Caco-2 (cell line): ENCODE data around the gene SULT1A1. TPM values are rescaled to one million over a fixed set of nuclear protein-coding genes. Genes with fewer than 3 reads are reported as not detected.

ENCODE experiments used
- BruUV-seq: library from RNA; stranded (reverse); fragments of 400-500 nt; replicated peaks from 2 replicates; lab custom pipeline; 2021; lab: Mats Ljungman, UMichigan
- CTCF ChIA-PET: fragments of 300-600 bp; sonication (Branson Sonifier 250); formaldehyde crosslinking; loops from one replicate; lab custom pipeline; 2022; ENCODE audit warnings: antibody characterized with exemption; lab: Charles Lee
- POLR2A ChIA-PET: fragments of 300-600 bp; sonication (Branson Sonifier 250); formaldehyde crosslinking; loops from one replicate; lab custom pipeline; 2022; ENCODE audit warnings: antibody characterized with exemption; lab: Charles Lee
- DNase-seq, 2 experiments: peaks; one replicate each; pipeline versions ENCODE4 v3.0.0 to v3.0.0-alpha.2; 2020 to 2022
- H3K27me3 ChIP-seq: replicated peaks from 2 replicates; pipeline ENCODE4 v1.6.0; 2011; ENCODE audit warnings: low read length; ENCODE audit not compliant: control insufficient read depth, insufficient read depth
- H3K36me3 ChIP-seq: 2 replicates; pipeline ENCODE4 v1.5.1; 2011; ENCODE audit warnings: low read length; ENCODE audit not compliant: control insufficient read depth, insufficient read depth
- H3K4me1 ChIP-seq: fragments of 250-450 bp; sonication (Bioruptor Pico); 2 replicates; pipeline ENCODE4 v1.5.1; 2020; ENCODE audit warnings: mild to moderate bottlenecking
- H3K4me3 ChIP-seq: 2 replicates; pipeline ENCODE4 v1.5.1; 2011; ENCODE audit warnings: low read depth, mild to moderate bottlenecking, control low read depth, low read length
- H3K9me3 ChIP-seq: fragments of 250-450 bp; sonication (Bioruptor Pico); 2 replicates; pipeline ENCODE4 v1.5.1; 2020; ENCODE audit warnings: mild to moderate bottlenecking, moderate library complexity
- H3K27ac Mint-ChIP-seq: one replicate; pipeline ENCODE4 v1.8.0; 2022; ENCODE audit warnings: mixed read lengths; ENCODE audit not compliant: unreplicated experiment
- H3K27me3 Mint-ChIP-seq: one replicate; pipeline ENCODE4 v1.8.0; 2022; ENCODE audit warnings: mixed read lengths; ENCODE audit not compliant: insufficient read depth, unreplicated experiment
- H3K36me3 Mint-ChIP-seq: one replicate; pipeline ENCODE4 v1.8.0; 2022; ENCODE audit warnings: mild to moderate bottlenecking, mixed read lengths; ENCODE audit not compliant: insufficient read depth, unreplicated experiment
- H3K4me1 Mint-ChIP-seq: one replicate; pipeline ENCODE4 v1.8.0; 2022; ENCODE audit warnings: low read depth, mixed read lengths; ENCODE audit not compliant: unreplicated experiment
- H3K4me3 Mint-ChIP-seq: one replicate; pipeline ENCODE4 v1.8.0; 2022; ENCODE audit warnings: mild to moderate bottlenecking, moderate library complexity, mixed read lengths; ENCODE audit not compliant: unreplicated experiment
- H3K9me3 Mint-ChIP-seq: one replicate; pipeline ENCODE4 v1.8.0; 2022; ENCODE audit warnings: mixed read lengths; ENCODE audit not compliant: unreplicated experiment
- CTCF ChIP-seq, 2 experiments: fragments of 200-600 bp in 1 of 2; IDR thresholded peaks; 1 replicate in 1 of 2; 2 replicates in 1 of 2; pipeline versions ENCODE4 v1.5.1 to v1.8.0; 2011 to 2022; ENCODE audit warnings: antibody characterized with exemption in 1 of 2, control low read depth in 1 of 2, inconsistent platforms in 1 of 2, low read depth in 1 of 2, low read length in 1 of 2, mild to moderate bottlenecking in 1 of 2, moderate library complexity in 1 of 2; ENCODE audit not compliant: insufficient read depth in 1 of 2, severe bottlenecking in 1 of 2, unreplicated experiment in 1 of 2
- intact Hi-C: fragments of 100-400 bp; cut with micrococcal nuclease; formaldehyde crosslinking; loops from one replicate; pipeline ENCODE4 v1.10.0; 2022; ENCODE audit not compliant: unreplicated experiment
- total RNA-seq: library from RNA; stranded (reverse); gene quantifications from 2 replicates; pipeline ENCODE4 v1.2.3, GENCODE V29; 2022

SULT1A1 gene
- total RNA-seq, 1 experiment from 2014 or later: 9.1 TPM

DNA sequence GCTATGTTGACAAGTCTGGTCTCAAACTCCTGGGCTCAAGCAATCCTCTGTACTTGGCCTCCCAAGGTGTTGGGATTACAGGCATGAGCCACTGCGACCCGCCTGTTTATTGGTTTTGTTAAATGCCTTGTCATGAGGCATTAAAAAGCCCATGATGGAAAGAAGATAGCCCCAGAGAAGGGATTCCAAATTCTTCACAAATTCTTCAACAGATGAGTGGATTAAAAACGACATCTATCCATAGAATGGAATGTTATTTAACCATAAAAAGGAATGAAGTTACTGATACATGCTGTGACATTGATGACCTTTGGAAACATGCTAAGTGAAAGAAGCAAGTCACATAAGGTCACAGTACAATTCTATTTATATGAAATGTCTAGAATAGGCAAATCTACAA is 51.4 kb downstream of the SULT1A1 start:
- Mint-ChIP-seq H3K4me3 (no peak overlapping the region), H3K27ac (no peak overlapping the region), H3K9me3 (no peaks in the 10 kb centered on the region), H3K27me3 (no peaks in the 10 kb centered on the region), H3K36me3 (peaks cover 17% of the 10 kb centered on the region), H3K4me1 (peaks cover 8% of the 10 kb centered on the region)
- H3K27me3 ChIP-seq: no peaks in the 10 kb centered on the region
- H3K4me1 ChIP-seq: peaks cover 15% of the 10 kb centered on the region
- no peak for TF ChIP-seq CTCF (IDR thresholded peaks at IDR 0.05; ENCODE audit: insufficient read depth in 1 of 2, low read depth in 1 of 2, low read length in 1 of 2, severe bottlenecking in 1 of 2, unreplicated experiment in 1 of 2)
- no peaks in the 10 kb centered on the region; the same call in 1 of the 2 replicates for H3K36me3 ChIP-seq
- H3K9me3 ChIP-seq: no peaks in the 10 kb centered on the region
- no TSS peak for BruUV-seq
- DNase-seq: no peak
- POLR2A ChIA-PET: no interaction called here
- intact Hi-C loops: no loop called here
- no peak overlapping the region for H3K4me3 ChIP-seq
- CTCF ChIA-PET: no interaction called here

DNA sequence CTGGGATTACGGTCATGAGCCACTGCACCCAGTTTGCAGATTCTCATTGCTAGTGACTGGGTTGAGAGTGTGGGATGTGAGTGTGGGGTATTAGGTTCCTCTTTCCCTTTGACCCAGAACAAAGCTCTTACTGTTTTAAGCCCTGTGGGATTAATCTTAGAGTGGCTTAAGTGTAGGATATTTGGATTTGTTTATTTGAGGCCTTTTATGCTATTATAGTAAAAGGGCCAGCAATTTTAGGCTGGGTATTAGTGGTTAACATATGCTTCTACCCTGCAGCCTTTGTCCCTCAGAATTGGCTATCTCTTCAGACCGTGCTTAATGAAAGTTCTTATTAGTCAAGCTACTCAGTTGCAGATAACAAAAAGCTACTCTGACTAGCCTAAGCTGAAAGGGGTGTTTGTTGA is 52.9 kb downstream of the SULT1A1 start:
- intact Hi-C loops: no loop called here
- POLR2A ChIA-PET: no interaction called here

GRCh38 chr16:28555561-28555960 is 54.3 kb downstream of the SULT1A1 start:
- H3K4me3 Mint-ChIP-seq: no peak overlapping the region

More for the DNA sequence above, 52.9 kb downstream of the SULT1A1 start:
- Mint-ChIP-seq H3K4me1 (peaks cover 8% of the 10 kb centered on the region), H3K27me3 (no peaks in the 10 kb centered on the region), H3K36me3 (peaks cover 17% of the 10 kb centered on the region), H3K27ac (no peak overlapping the region), H3K9me3 (no peaks in the 10 kb centered on the region), H3K4me3 (no peak overlapping the region)
- peaks cover 10% of the 10 kb centered on the region for H3K4me1 ChIP-seq
- DNase-seq: no peak
- H3K36me3 ChIP-seq: no peaks in the 10 kb centered on the region; the same call in 1 of the 2 replicates
- BruUV-seq: no TSS peak
- TF ChIP-seq CTCF (IDR thresholded peaks at IDR 0.05; ENCODE audit: insufficient read depth in 1 of 2, low read depth in 1 of 2, low read length in 1 of 2, severe bottlenecking in 1 of 2, unreplicated experiment in 1 of 2): no peak
- CTCF ChIA-PET: no interaction called here
- no peaks in the 10 kb centered on the region for H3K9me3 ChIP-seq
- no peaks in the 10 kb centered on the region for H3K27me3 ChIP-seq
- H3K4me3 ChIP-seq: no peak overlapping the region

More at GRCh38 chr16:28555561-28555960, 54.3 kb downstream of the SULT1A1 start:
- peaks cover 8% of the 10 kb centered on the region for H3K4me1 Mint-ChIP-seq
- Histone ChIP-seq H3K27me3 (no peaks in the 10 kb centered on the region), H3K4me1 (no peaks in the 10 kb centered on the region), H3K4me3 (no peak overlapping the region), H3K9me3 (no peaks in the 10 kb centered on the region), H3K36me3 (no peaks in the 10 kb centered on the region; the same call in 1 of the 2 replicates)
- H3K27ac Mint-ChIP-seq: no peak overlapping the region
- ChIA-PET CTCF (no interaction called here), POLR2A (no interaction called here)
- TF ChIP-seq CTCF (IDR thresholded peaks at IDR 0.05; ENCODE audit: insufficient read depth in 1 of 2, low read depth in 1 of 2, low read length in 1 of 2, severe bottlenecking in 1 of 2, unreplicated experiment in 1 of 2): no peak
- intact Hi-C loops: no loop called here
- no peak for DNase-seq
- H3K36me3 Mint-ChIP-seq: peaks cover 17% of the 10 kb centered on the region
- no peaks in the 10 kb centered on the region for H3K27me3 Mint-ChIP-seq
- no peaks in the 10 kb centered on the region for H3K9me3 Mint-ChIP-seq
- BruUV-seq: no TSS peak

Other genes with a start within 250 kb of the SULT1A1 start
- 1.4 and 1.9 TPM in 2 replicates for gene NPIPB6, start 246.5 kb downstream of the SULT1A1 start, total RNA-seq
- gene EIF3CL, start 206.2 kb downstream of the SULT1A1 start, total RNA-seq: 20.4 and 44.6 TPM in 2 replicates
- not detected in 2 replicates for gene NPIPB7, start 137.7 kb downstream of the SULT1A1 start, total RNA-seq
- gene CLN3, start 118.0 kb downstream of the SULT1A1 start, total RNA-seq: 41.0 and 42.2 TPM in 2 replicates
- gene APOBR, start 115.4 kb downstream of the SULT1A1 start, total RNA-seq: 0.61 and 0.63 TPM in 2 replicates
- gene IL27, start 103.2 kb downstream of the SULT1A1 start, total RNA-seq: 0.53 and 0.66 TPM in 2 replicates
- gene NUPR1, start 71.1 kb downstream of the SULT1A1 start, total RNA-seq: 8.8 and 16.6 TPM in 2 replicates
- 29.8 and 31.1 TPM in 2 replicates for gene SGF29, start 56.1 kb downstream of the SULT1A1 start, total RNA-seq
- gene SULT1A2, start 13.0 kb downstream of the SULT1A1 start, total RNA-seq: 0.43 TPM in 1 of 2 replicates, not detected in the other
- 0.48 TPM in 1 of 2 replicates, not detected in the other for gene NPIPB8, start 28.0 kb upstream of the SULT1A1 start, total RNA-seq
- 777 and 841 TPM in 2 replicates for gene EIF3C, start 101.4 kb upstream of the SULT1A1 start, total RNA-seq
- gene NPIPB9, start 141.7 kb upstream of the SULT1A1 start, total RNA-seq: 0.45 and 0.77 TPM in 2 replicates
- gene ATXN2L, start 213.0 kb upstream of the SULT1A1 start, total RNA-seq: 329 and 352 TPM in 2 replicates
- 207 and 234 TPM in 2 replicates for gene TUFM, start 236.3 kb upstream of the SULT1A1 start, total RNA-seq